CD4-positive, CD25-positive, alpha-beta regulatory T cell (primary cell): Measurements from ENCODE around the gene ADCY4. TPM values are rescaled to one million over a fixed set of nuclear protein-coding genes. Genes with fewer than 3 reads are reported as not detected.
A peak's percentile ranks its signal among the peaks of the same experiment; 100 is the strongest.

Experiments
- ATAC-seq, 2 donors: fragments of 150-1000 bp; cut with Tn5 transposase; one replicate each; pipeline ENCODE4 v1.10.0; 2021; ENCODE audit warnings: low read depth in 2 of 2, moderate number of reproducible peaks in 2 of 2, moderate library complexity in 1 of 2
- DNase-seq, 3 donors: peaks; one replicate each; pipeline versions ENCODE4 v3.0.0 to v3.0.0-alpha.2; 2012 to 2022; ENCODE audit warnings: mixed read lengths in 1 of 3
- H3K27ac ChIP-seq: one replicate; pipeline ENCODE4 v1.7.0; 2013; ENCODE audit warnings: mild to moderate bottlenecking, low read length; ENCODE audit not compliant: insufficient read depth, poor library complexity, severe bottlenecking
- H3K27me3 ChIP-seq: one replicate; pipeline ENCODE4 v1.7.0; 2013; ENCODE audit warnings: low read length; ENCODE audit not compliant: control insufficient read depth, insufficient read depth
- H3K36me3 ChIP-seq: one replicate; pipeline ENCODE4 v1.7.0; 2013; ENCODE audit warnings: mild to moderate bottlenecking, low read length, moderate library complexity; ENCODE audit not compliant: control insufficient read depth, insufficient read depth
- H3K4me1 ChIP-seq: 2 replicates; pipeline ENCODE4 v1.7.0; 2013; ENCODE audit warnings: mild to moderate bottlenecking, low read length; ENCODE audit not compliant: insufficient read depth, control insufficient read depth, poor library complexity, severe bottlenecking
- H3K4me3 ChIP-seq: one replicate; pipeline ENCODE4 v1.7.0; 2013; ENCODE audit warnings: low read depth, mild to moderate bottlenecking, low read length, moderate library complexity
- H3K9me3 ChIP-seq, 2 experiments: 1 replicate in 1 of 2; 2 replicates in 1 of 2; pipeline ENCODE4 v1.7.0; 2013; ENCODE audit warnings: low read length in 2 of 2, mild to moderate bottlenecking in 1 of 2, moderate library complexity in 1 of 2; ENCODE audit not compliant: control insufficient read depth in 2 of 2
- H3K27ac Mint-ChIP-seq, 3 donors: one replicate each; pipeline ENCODE4 v1.8.0; 2020 to 2022; ENCODE audit warnings: mild to moderate bottlenecking in 3 of 3, mixed read lengths in 3 of 3, moderate library complexity in 2 of 3
- H3K27me3 Mint-ChIP-seq: one replicate; pipeline ENCODE4 v1.8.0; 2022; ENCODE audit warnings: mild to moderate bottlenecking, mixed read lengths
- H3K36me3 Mint-ChIP-seq: one replicate; pipeline ENCODE4 v1.8.0; 2020; ENCODE audit warnings: mixed read lengths
- H3K4me1 Mint-ChIP-seq, 4 donors: one replicate each; pipeline ENCODE4 v1.8.0; 2020 to 2022; ENCODE audit warnings: mixed read lengths in 4 of 4, mild to moderate bottlenecking in 1 of 4
- H3K4me3 Mint-ChIP-seq, 4 donors: one replicate each; pipeline ENCODE4 v1.8.0; 2020 to 2022; ENCODE audit warnings: mild to moderate bottlenecking in 4 of 4, mixed read lengths in 4 of 4, moderate library complexity in 3 of 4
- H3K9me3 Mint-ChIP-seq, 7 donors: one replicate each; pipeline ENCODE4 v1.8.0; 2020 to 2022; ENCODE audit warnings: mixed read lengths in 7 of 7, mild to moderate bottlenecking in 3 of 7, moderate library complexity in 2 of 7
- polyA plus RNA-seq, 4 donors: library from polyadenylated mRNA; unstranded; fragments of 300-500 nt; fragmentation: Illumina TruSeq; gene quantifications; one replicate each; pipeline ENCODE4 v1.2.3, GENCODE V29; 2021
- total RNA-seq: library from RNA; stranded (reverse); gene quantifications from one replicate; pipeline ENCODE4 v1.2.3, GENCODE V29; 2022

ADCY4 gene
- total and polyA plus RNA-seq, 5 donors from 2014 or later, result 0.32 to 10.7 (median 0.39) TPM; not detected in 2

DNA sequence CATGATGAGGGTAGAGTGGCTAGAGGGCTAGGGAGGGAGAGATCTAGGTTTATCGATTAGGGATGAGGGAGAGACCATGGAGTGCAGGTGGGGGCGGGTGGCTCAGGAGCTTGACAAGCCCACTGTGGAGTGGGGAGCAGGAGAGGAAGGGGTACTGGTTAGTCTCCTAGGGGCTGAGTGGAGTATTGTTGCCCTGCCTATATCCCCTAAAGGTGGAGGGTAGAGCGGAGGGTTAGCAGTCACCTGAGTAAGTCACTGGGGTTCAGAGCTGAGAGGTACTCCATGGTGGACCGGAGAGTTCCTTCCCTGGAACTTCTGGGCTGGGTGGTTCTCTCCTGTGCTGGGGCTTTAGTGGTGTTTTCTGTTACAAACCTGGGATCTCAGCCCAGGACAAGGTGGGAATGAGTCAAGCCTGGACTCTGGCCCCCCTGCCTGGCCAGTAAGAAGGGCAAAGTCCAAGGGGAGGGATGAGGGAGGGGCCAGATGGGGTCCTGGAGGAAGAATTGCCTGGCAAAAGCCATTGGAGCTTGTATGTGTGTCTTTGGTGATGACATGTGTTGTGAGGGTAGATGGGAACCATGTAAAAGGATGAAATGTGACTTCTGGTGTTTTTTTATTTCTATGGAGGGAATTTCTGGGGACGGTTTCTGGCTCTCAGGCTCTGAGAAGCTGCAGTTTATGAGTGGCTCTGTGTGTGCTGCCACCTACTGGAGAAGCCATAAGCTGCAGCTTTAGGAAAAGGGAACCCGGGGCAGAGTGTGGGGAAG is 27.1 kb downstream of the ADCY4 start, which contains the start of gene CIDEB:
Gene CIDEB, minus strand, starts transcription at position 403 of the 767 bp plus-strand sequence. Its CDS starts 119 bp downstream, at position 284.
- peaks cover 33% of the 10 kb centered on the region for H3K36me3 Mint-ChIP-seq
- H3K36me3 ChIP-seq, result peaks cover 45% of the 10 kb centered on the region

DNA sequence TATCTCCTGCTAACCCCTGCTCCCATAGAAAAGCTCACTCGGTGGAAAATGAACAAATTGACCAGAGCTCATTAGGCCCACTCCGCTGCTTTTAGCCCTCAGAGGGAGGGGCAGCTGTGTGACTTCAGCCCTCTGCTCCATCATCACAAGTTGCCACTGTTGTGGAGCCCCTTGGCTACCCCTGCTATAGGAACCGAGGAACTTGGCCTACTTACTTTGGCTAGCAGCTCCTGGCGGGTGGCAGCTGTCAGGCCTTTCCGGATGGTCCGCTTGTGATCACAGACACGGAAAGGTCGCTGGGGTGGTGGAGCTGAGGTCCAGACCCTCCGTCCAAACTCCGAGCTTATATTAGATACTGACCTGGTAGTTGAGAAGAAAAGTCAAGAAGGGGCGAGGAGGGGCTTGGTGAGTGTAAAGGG is 27.7 kb downstream of the ADCY4 start:
- Histone ChIP-seq H3K9me3 (no peaks in the 10 kb centered on the region), H3K4me1 (peaks cover 39% of the 10 kb centered on the region), H3K27ac (no peak overlapping the region), H3K27me3 (no peaks in the 10 kb centered on the region), H3K36me3 (peaks cover 51% of the 10 kb centered on the region), H3K4me3 (no peak overlapping the region)
- no peaks in the 10 kb centered on the region for H3K9me3 Mint-ChIP-seq
- H3K4me1 Mint-ChIP-seq, result peaks cover 14 to 50% (median 25%) of the 10 kb centered on the region in 4 donors
- peaks cover 35% of the 10 kb centered on the region for H3K36me3 Mint-ChIP-seq
- DNase-seq (no peak), ATAC-seq (no peak)
- H3K27ac Mint-ChIP-seq, result peak overlapping the region in 2 of 3 donors; percentile 64 to 69
- H3K27me3 Mint-ChIP-seq, result no peaks in the 10 kb centered on the region
- peak overlapping the region in 1 of 4 donors; percentile 58 for H3K4me3 Mint-ChIP-seq

More for the DNA sequence above, 27.1 kb downstream of the ADCY4 start, which contains the start of gene CIDEB:
- Histone ChIP-seq H3K4me3 (no peak within 1 kb of the TSS), H3K4me1 (peaks cover 45% of the 10 kb centered on the region), H3K27me3 (no peaks in the 10 kb centered on the region), H3K9me3 (no peaks in the 10 kb centered on the region), H3K27ac (no peak within 1 kb of the TSS)
- Mint-ChIP-seq H3K4me1 (peaks cover 17 to 56% (median 29%) of the 10 kb centered on the region in 4 donors), H3K4me3 (peak within 1 kb of the TSS in 3 of 4 donors; percentile 43 to 73 (median 68)), H3K9me3 (no peaks in the 10 kb centered on the region), H3K27ac (peak within 1 kb of the TSS; percentile 23 to 85 (median 65)), H3K27me3 (no peaks in the 10 kb centered on the region)
- peak; percentile 47 to 59 (median 56) for DNase-seq
- no peak for ATAC-seq

DNA sequence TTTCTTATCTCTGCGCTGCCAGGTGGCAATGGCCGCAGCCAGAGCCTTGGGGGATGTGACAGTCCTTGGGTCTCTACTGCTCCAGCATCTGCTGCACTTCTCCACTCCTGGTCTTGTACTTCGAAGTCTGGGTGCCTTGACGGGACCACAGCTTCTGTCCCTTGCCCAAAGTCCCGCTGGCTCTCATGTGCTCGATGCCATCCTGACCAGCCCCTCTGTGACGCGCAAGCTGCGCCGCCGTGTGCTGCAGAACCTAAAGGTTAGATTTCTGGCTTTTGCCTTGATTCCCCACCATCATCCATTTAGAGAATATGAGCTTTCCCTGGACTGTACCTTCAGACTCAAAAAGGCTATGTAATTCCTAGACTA is 30.9 kb downstream of the ADCY4 start:
- peak overlapping the region in 2 of 4 donors; percentile 29 to 36 for H3K4me3 Mint-ChIP-seq
- H3K36me3 Mint-ChIP-seq, result peaks cover 37% of the 10 kb centered on the region
- ATAC-seq (no peak), DNase-seq (no peak)
- no peak overlapping the region for H3K27ac Mint-ChIP-seq
- no peak overlapping the region for H3K4me3 ChIP-seq
- H3K4me1 Mint-ChIP-seq, result peaks cover 12 to 56% (median 30%) of the 10 kb centered on the region in 4 donors
- H3K27me3 ChIP-seq, result no peaks in the 10 kb centered on the region
- no peaks in the 10 kb centered on the region for H3K27me3 Mint-ChIP-seq
- H3K27ac ChIP-seq, result no peak overlapping the region
- H3K9me3 Mint-ChIP-seq, result no peaks in the 10 kb centered on the region
- peaks cover 59% of the 10 kb centered on the region for H3K36me3 ChIP-seq
- H3K9me3 ChIP-seq, result no peaks in the 10 kb centered on the region
- H3K4me1 ChIP-seq, result peaks cover 26% of the 10 kb centered on the region

DNA sequence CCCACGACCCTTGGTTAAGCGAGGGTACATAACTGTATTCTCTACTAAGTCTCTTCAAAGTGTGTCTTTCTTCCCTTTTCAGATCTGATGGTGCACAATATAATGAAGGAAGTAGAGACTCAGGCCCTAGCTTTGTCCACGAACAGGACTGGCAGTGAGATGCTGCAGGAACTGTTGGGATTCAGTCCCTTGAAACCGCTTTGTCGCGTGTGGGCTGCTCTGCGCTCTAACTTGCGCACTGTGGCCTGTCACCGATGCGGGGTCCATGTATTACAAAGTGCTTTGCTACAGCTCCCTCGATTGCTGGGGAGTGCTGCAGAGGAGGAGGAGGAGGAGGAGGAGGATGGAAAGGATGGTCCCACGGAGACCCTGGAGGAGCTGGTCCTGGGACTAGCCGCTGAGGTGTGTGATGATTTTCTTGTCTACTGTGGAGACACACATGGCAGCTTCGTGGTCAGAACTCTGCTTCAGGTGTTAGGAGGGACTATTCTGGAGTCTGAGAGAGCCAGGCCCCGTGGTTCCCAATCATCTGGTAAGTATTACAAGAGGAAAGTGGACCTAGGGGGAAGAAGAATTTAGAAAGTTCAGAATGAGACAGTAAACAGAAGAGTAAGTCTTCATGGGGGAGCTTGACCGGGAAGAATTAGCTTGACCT is 34.4 kb downstream of the ADCY4 start:
- peaks cover 51% of the 10 kb centered on the region for H3K36me3 ChIP-seq
- DNase-seq (no peak), ATAC-seq (no peak)
- Mint-ChIP-seq H3K4me1 (peaks cover 22 to 58% (median 42%) of the 10 kb centered on the region in 4 donors), H3K9me3 (no peaks in the 10 kb centered on the region), H3K27me3 (no peaks in the 10 kb centered on the region), H3K36me3 (peaks cover 28% of the 10 kb centered on the region), H3K27ac (peak overlapping the region; percentile 38 to 99 (median 92)), H3K4me3 (peak overlapping the region; percentile 89 to 97 (median 93))
- H3K27ac ChIP-seq, result peak overlapping the region; percentile 84
- H3K4me3 ChIP-seq, result peak overlapping the region; percentile 86
- peaks cover 31% of the 10 kb centered on the region for H3K4me1 ChIP-seq
- H3K27me3 ChIP-seq, result no peaks in the 10 kb centered on the region
- H3K9me3 ChIP-seq, result no peaks in the 10 kb centered on the region

DNA sequence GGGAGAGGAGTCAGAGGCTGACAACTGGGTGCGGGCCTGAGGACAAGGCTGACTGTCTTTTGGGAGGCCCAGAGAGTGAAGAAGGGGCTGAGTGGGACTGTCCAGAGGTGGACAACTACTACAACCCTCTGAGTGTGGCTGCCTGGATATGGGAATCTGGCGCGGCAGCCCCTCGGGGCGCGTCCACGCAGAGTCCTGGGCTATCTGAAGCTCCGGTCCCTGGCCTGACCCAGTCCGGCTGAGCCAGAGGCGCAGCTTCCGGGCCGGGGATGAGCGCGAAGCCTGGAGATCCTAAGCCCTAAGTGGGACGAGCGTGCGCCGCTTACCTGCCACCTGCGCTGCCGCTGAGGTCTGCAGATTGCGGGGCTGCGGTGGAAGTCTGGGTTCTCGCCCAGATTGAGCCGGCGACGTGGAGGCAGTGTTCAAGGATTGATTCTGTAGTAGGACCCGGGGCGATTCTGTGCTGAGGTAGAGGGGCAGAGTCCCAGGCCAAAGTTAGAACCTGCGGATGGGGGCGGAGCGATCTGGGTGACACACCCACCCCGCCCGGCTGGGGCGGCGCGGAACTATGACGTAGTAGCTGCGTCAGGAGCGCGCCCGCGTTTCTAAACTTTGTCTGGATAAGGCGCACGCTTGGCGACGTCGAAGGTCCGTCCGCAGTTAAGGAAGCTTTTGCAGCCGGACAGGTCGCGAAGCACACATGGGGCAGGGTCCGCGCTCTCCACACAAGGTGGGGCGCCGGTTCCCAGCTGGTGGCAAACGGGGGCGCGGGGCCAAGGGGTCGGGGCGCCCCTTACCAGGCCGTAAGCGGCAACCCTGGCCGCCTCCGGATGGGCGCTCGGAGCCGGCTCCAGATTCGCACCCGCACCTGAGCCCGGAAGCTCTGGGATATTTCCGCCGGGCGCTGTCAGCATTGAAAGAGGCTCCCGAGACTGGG is 35.3 kb downstream of the ADCY4 start, which contains the start of the genes DHRS1 and NOP9:
Gene DHRS1, minus strand, starts transcription at position 526 of the 937 bp plus-strand sequence. CDS start 674 bp downstream, outside the sequence.
Gene NOP9, plus strand, starts transcription at position 596 of the 937 bp plus-strand sequence. Its CDS starts 105 bp downstream, at position 701.
- Mint-ChIP-seq H3K36me3 (peaks cover 21% of the 10 kb centered on the region), H3K27ac (peak within 1 kb of the TSS; percentile 76 to 99 (median 92))

DNA sequence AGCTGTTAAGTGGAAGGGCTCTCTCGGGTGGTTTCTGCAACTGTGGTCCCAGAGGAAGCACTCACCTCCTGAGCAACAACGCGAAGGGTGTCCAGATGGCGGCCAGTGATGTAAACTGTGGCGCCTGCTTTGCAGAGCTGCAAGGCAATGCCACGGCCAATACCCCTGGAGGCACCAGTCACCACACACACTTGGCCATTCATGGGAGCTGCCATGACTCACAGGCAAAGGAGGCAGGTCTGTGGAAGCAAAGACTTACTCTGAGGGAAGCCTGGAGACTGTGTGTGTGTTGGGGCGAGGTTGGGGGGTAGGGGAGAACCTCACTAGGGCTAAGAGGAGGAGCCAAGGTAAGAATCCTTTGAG is 36.0 kb downstream of the ADCY4 start:
- H3K9me3 Mint-ChIP-seq, result no peaks in the 10 kb centered on the region
- ATAC-seq, result peak in 1 of 2 donors; percentile 4
- no peaks in the 10 kb centered on the region for H3K9me3 ChIP-seq
- H3K4me1 Mint-ChIP-seq, result peaks cover 22 to 56% (median 40%) of the 10 kb centered on the region in 4 donors
- peaks cover 24% of the 10 kb centered on the region for H3K36me3 Mint-ChIP-seq
- H3K4me1 ChIP-seq, result peaks cover 31% of the 10 kb centered on the region
- H3K27me3 ChIP-seq, result no peaks in the 10 kb centered on the region
- H3K4me3 ChIP-seq, result peak overlapping the region; percentile 68
- peak overlapping the region; percentile 89 to 97 (median 93) for H3K4me3 Mint-ChIP-seq
- no peaks in the 10 kb centered on the region for H3K27me3 Mint-ChIP-seq
- H3K27ac Mint-ChIP-seq, result peak overlapping the region; percentile 76 to 99 (median 92)
- no peak for DNase-seq
- peaks cover 41% of the 10 kb centered on the region for H3K36me3 ChIP-seq
- H3K27ac ChIP-seq, result peak overlapping the region; percentile 84

More for the DNA sequence above, 35.3 kb downstream of the ADCY4 start, which contains the start of the genes DHRS1 and NOP9:
- peak within 1 kb of the TSS; percentile 84 for H3K27ac ChIP-seq
- no peaks in the 10 kb centered on the region for H3K9me3 ChIP-seq
- peak within 1 kb of the TSS; percentile 89 to 97 (median 93) for H3K4me3 Mint-ChIP-seq
- H3K36me3 ChIP-seq, result peaks cover 48% of the 10 kb centered on the region
- DNase-seq (peak; percentile 88 to 94 (median 91)), ATAC-seq (peak; percentile 80 to 86)
- peak within 1 kb of the TSS; percentile 86 for H3K4me3 ChIP-seq
- no peaks in the 10 kb centered on the region for H3K27me3 ChIP-seq
- H3K9me3 Mint-ChIP-seq, result no peaks in the 10 kb centered on the region
- no peaks in the 10 kb centered on the region for H3K27me3 Mint-ChIP-seq
- peaks cover 31% of the 10 kb centered on the region for H3K4me1 ChIP-seq
- H3K4me1 Mint-ChIP-seq, result peaks cover 22 to 56% (median 40%) of the 10 kb centered on the region in 4 donors
